ENCODE data around the gene CEND1.

CEND1 gene

GRCh38 chr11:802018-802617 is 12.2 kb upstream of the CEND1 start:
- no peak for DNase-seq (ENCODE audit: insufficient read length, low spot score)
- TF ChIP-seq CTCF (IDR thresholded peaks at IDR 0.05; ENCODE audit: insufficient read depth, missing control alignments): no peak
- FAIRE-seq: no peak

GRCh38 chr11:801097-801780 is 11.3 kb upstream of the CEND1 start:
- TF ChIP-seq CTCF (IDR thresholded peaks at IDR 0.05; ENCODE audit: insufficient read depth, missing control alignments): no peak
- FAIRE-seq: no peak
- DNase-seq (ENCODE audit: insufficient read length, low spot score): no peak

GRCh38 chr11:800473-800872 is 10.6 kb upstream of the CEND1 start:
- DNase-seq (ENCODE audit: insufficient read length, low spot score) (no peak), FAIRE-seq (no peak)
- TF ChIP-seq CTCF (IDR thresholded peaks at IDR 0.05; ENCODE audit: insufficient read depth, missing control alignments): no peak

GRCh38 chr11:799641-800316 is 9.9 kb upstream of the CEND1 start:
- DNase-seq (ENCODE audit: insufficient read length, low spot score): no peak
- FAIRE-seq: no peak
- no peak for TF ChIP-seq CTCF (IDR thresholded peaks at IDR 0.05; ENCODE audit: insufficient read depth, missing control alignments)

GRCh38 chr11:798093-798713 is 8.3 kb upstream of the CEND1 start, which contains the start of gene SLC25A22:
Gene SLC25A22, minus strand, starts transcription at chr11:798281. Its CDS starts 3,275 bp downstream, at chr11:795006.
- peak; percentile 53 for TF ChIP-seq CTCF (IDR thresholded peaks at IDR 0.05; ENCODE audit: insufficient read depth, missing control alignments)
- no peak for FAIRE-seq
- DNase-seq (ENCODE audit: insufficient read length, low spot score): peak; percentile 75

- no peak for TF ChIP-seq CTCF (IDR thresholded peaks at IDR 0.05; ENCODE audit: insufficient read depth, missing control alignments)
- DNase-seq (ENCODE audit: insufficient read length, low spot score): peak; percentile 55
- FAIRE-seq: no peak
Observed at GRCh38 chr11:797296-798092, 7.6 kb upstream of the CEND1 start.
